Prostate gland (tissue), 2 donors: Measurements from ENCODE around the gene MAP3K7. TPM values are rescaled to one million over a fixed set of nuclear protein-coding genes. Genes with fewer than 3 reads are reported as not detected.

Experiments
- DNase-seq: peaks from one replicate; pipeline ENCODE4 v3.0.0-alpha.2; 2019; ENCODE audit warnings: low spot score
- H3K27ac ChIP-seq, 2 donors: fragments of 200-600 bp; sonication (generic); 2 replicates each; pipeline ENCODE4 v1.5.1; 2017 to 2019
- H3K27me3 ChIP-seq: fragments of 200-600 bp; sonication (generic); replicated peaks from 2 replicates; pipeline ENCODE4 v1.5.1; 2019; ENCODE audit not compliant: insufficient read depth
- H3K36me3 ChIP-seq, 2 donors: fragments of 200-600 bp; sonication (generic); 1 replicate in 1 of 2; 2 replicates in 1 of 2; pipeline versions ENCODE4 v1.5.1 to v1.8.1; 2017 to 2019
- H3K4me1 ChIP-seq: fragments of 200-600 bp; sonication (generic); replicated peaks from 2 replicates; pipeline ENCODE4 v1.5.1; 2019
- H3K4me3 ChIP-seq, 2 donors: fragments of 200-600 bp; sonication (generic); 2 replicates each; pipeline ENCODE4 v1.5.1; 2017 to 2019
- H3K9me3 ChIP-seq: fragments of 200-600 bp; sonication (generic); 2 replicates; pipeline ENCODE4 v1.5.1; 2017
- CTCF ChIP-seq, 4 experiments: fragments of 200-600 bp in 2 of 4; fragments of 450-650 bp in 2 of 4; sonication (generic) in 2 of 4; IDR thresholded peaks; 1 replicate in 3 of 4; 2 replicates in 1 of 4; pipeline ENCODE4 v1.5.1; 2016 to 2019; ENCODE audit warnings: antibody characterized with exemption in 4 of 4, mild to moderate bottlenecking in 2 of 4, moderate library complexity in 2 of 4
- POLR2A ChIP-seq: fragments of 450-650 bp; IDR thresholded peaks from one replicate; pipeline ENCODE4 v1.6.1; 2016; ENCODE audit warnings: antibody characterized with exemption, mild to moderate bottlenecking
- POLR2AphosphoS5 ChIP-seq: sonication (generic); formaldehyde crosslinking; IDR thresholded peaks from one replicate; pipeline ENCODE4 v1.6.1; 2017; ENCODE audit warnings: antibody characterized with exemption
- WGBS: methylation state at CpG from one replicate; pipeline ENCODE4 v1.1.5; 2018; 5-methylcytosine and 5-hydroxymethylcytosine counted together
- intact Hi-C: fragments of 100-400 bp; cut with DNase I; formaldehyde crosslinking; loops from one replicate; pipeline ENCODE4 v1.14.2; 2022
- total RNA-seq, 2 donors: library from RNA; depleted of rRNA; stranded (reverse); fragments of >200 nt; gene quantifications; one replicate each; pipeline ENCODE4 v1.1.0, GENCODE V29; 2016

The MAP3K7 gene
- total RNA-seq, 2 donors from 2014 or later = 22.2 to 31.0 TPM

GRCh38 chr6:90478278-90478677 is 108.6 kb downstream of the MAP3K7 start:
- WGBS = 93% methylated on average over 4 of the region's 4 CpGs
- H3K4me1 ChIP-seq = no peaks in the 10 kb centered on the region
- no peak overlapping the region for H3K27ac ChIP-seq
- DNase-seq = no peak
- no peaks in the 10 kb centered on the region for H3K9me3 ChIP-seq
- no peaks in the 10 kb centered on the region for H3K36me3 ChIP-seq
- H3K4me3 ChIP-seq = no peak overlapping the region
- TF ChIP-seq POLR2A = no peak
- TF ChIP-seq POLR2AphosphoS5 = no peak
- TF ChIP-seq CTCF (IDR thresholded peaks at IDR 0.05) = no peak
- no peaks in the 10 kb centered on the region for H3K27me3 ChIP-seq
- intact Hi-C loops = loop anchor here (2.0 to 10.0 kb wide), 6 partner anchors 86 to 507 kb away; partner anchors contain the start of gene BACH2

GRCh38 chr6:90477366-90477765 is 109.5 kb downstream of the MAP3K7 start:
- Histone ChIP-seq H3K36me3 (no peaks in the 10 kb centered on the region), H3K27me3 (no peaks in the 10 kb centered on the region), H3K27ac (no peak overlapping the region), H3K9me3 (no peaks in the 10 kb centered on the region), H3K4me1 (no peaks in the 10 kb centered on the region), H3K4me3 (no peak overlapping the region)
- no peak for DNase-seq
- intact Hi-C loops = loop anchor here (5.0 to 10.0 kb wide), 5 partner anchors 85 to 383 kb away; partner anchors contain the start of gene BACH2
- TF ChIP-seq CTCF (IDR thresholded peaks at IDR 0.05) (no peak), POLR2AphosphoS5 (no peak), POLR2A (no peak)
- WGBS = 60% methylated on average over 4 of the region's 4 CpGs

GRCh38 chr6:90472716-90473115 is 114.2 kb downstream of the MAP3K7 start:
- H3K9me3 ChIP-seq = no peaks in the 10 kb centered on the region
- H3K4me1 ChIP-seq = no peaks in the 10 kb centered on the region
- TF ChIP-seq CTCF (IDR thresholded peaks at IDR 0.05) (no peak), POLR2A (no peak), POLR2AphosphoS5 (no peak)
- WGBS = 88% methylated on average over 9 of the region's 9 CpGs
- intact Hi-C loops = loop anchor here (10.0 kb wide), 3 partner anchors 108 to 378 kb away; no protein-coding TSS in a partner anchor
- H3K27ac ChIP-seq = no peak overlapping the region
- no peaks in the 10 kb centered on the region for H3K36me3 ChIP-seq
- DNase-seq = no peak
- no peaks in the 10 kb centered on the region for H3K27me3 ChIP-seq
- no peak overlapping the region for H3K4me3 ChIP-seq

- no peak for TF ChIP-seq POLR2AphosphoS5
- Histone ChIP-seq H3K9me3 (no peaks in the 10 kb centered on the region), H3K27ac (no peak overlapping the region), H3K27me3 (no peaks in the 10 kb centered on the region), H3K4me3 (no peak overlapping the region), H3K36me3 (no peaks in the 10 kb centered on the region), H3K4me1 (no peaks in the 10 kb centered on the region)
- WGBS = 31% methylated on average over 4 of the region's 4 CpGs
- intact Hi-C loops = loop anchor here (10.0 kb wide), 3 partner anchors 106 to 376 kb away; no protein-coding TSS in a partner anchor
- no peak for DNase-seq
Observed at GRCh38 chr6:90471263-90471662, 115.6 kb downstream of the MAP3K7 start.

GRCh38 chr6:90469906-90470305 is 117.0 kb downstream of the MAP3K7 start:
- 40% methylated on average over 2 of the region's 2 CpGs for WGBS
- Histone ChIP-seq H3K27ac (peak overlapping the region in 1 of 2 donors; percentile 45), H3K4me1 (no peaks in the 10 kb centered on the region), H3K36me3 (no peaks in the 10 kb centered on the region), H3K9me3 (no peaks in the 10 kb centered on the region), H3K27me3 (no peaks in the 10 kb centered on the region), H3K4me3 (no peak overlapping the region)
- intact Hi-C loops = loop anchor here (10.0 kb wide), 3 partner anchors 105 to 375 kb away; no protein-coding TSS in a partner anchor
- TF ChIP-seq POLR2A (no peak), CTCF (IDR thresholded peaks at IDR 0.05) (no peak), POLR2AphosphoS5 (peak; percentile 86)
- peak; percentile 46 for DNase-seq
